ENCODE results near the gene TAMALIN. TPM values are rescaled to one million over a fixed set of nuclear protein-coding genes. Genes with fewer than 3 reads are reported as not detected.
A peak's percentile ranks its signal among the peaks of the same experiment; 100 is the strongest.

Gene TAMALIN
- total RNA-seq, 1 experiment from 2014 or later, result not detected

- DNase-seq (ENCODE audit: extremely low read depth, low read depth), result peak; percentile 89
These were observed 57.4 kb downstream of the TAMALIN start for GRCh38 chr12:52063981-52064649.

Small RNAs within 50 kb of the gene (small RNA-seq; reads per million reads assigned to genes)
- gene RNU6-574P, result 0 reads per million in 2 experiments

Other genes with a start within 250 kb of the TAMALIN start
- 0.06 and 0.10 TPM in 2 replicates for gene FIGNL2, start 158.2 kb upstream of the TAMALIN start, total RNA-seq (2014; rRNA removed; shearing (Covaris generic))
- gene ANKRD33, start 118.8 kb upstream of the TAMALIN start, total RNA-seq (2014; rRNA removed; shearing (Covaris generic)), result not detected in 2 replicates
- not detected in 2 replicates for gene ACVRL1, start 99.4 kb upstream of the TAMALIN start, total RNA-seq (2014; rRNA removed; shearing (Covaris generic))
- gene ACVR1B, start 55.2 kb upstream of the TAMALIN start, total RNA-seq (2014; rRNA removed; shearing (Covaris generic)), result 7.4 and 7.7 TPM in 2 replicates
- 92.3 and 94.6 TPM in 2 replicates for gene NR4A1, start 44.5 kb downstream of the TAMALIN start, total RNA-seq (2014; rRNA removed; shearing (Covaris generic))
- gene ATG101, start 63.0 kb downstream of the TAMALIN start, total RNA-seq (2014; rRNA removed; shearing (Covaris generic)), result 92.1 and 96.9 TPM in 2 replicates
- 0.12 TPM in 1 of 2 replicates, not detected in the other for gene SMIM41, start 72.8 kb downstream of the TAMALIN start, total RNA-seq (2014; rRNA removed; shearing (Covaris generic))
- gene KRT80, start 185.1 kb downstream of the TAMALIN start, total RNA-seq (2014; rRNA removed; shearing (Covaris generic)), result 36.0 and 41.3 TPM in 2 replicates
- 23.1 and 25.5 TPM in 2 replicates for gene KRT7, start 226.3 kb downstream of the TAMALIN start, total RNA-seq (2014; rRNA removed; shearing (Covaris generic))